NT2/D1 (cell line): ENCODE data around the gene HSD17B2.
A peak's percentile ranks its signal among the peaks of the same experiment; 100 is the strongest.

Experiments used
- DNase-seq: peaks from one replicate; pipeline ENCODE4 v3.0.0-alpha.2; 2011; ENCODE audit warnings: low read depth, low spot score
- H3K27me3 ChIP-seq: 2 replicates; pipeline ENCODE4 v1.6.0; 2011; ENCODE audit warnings: mild to moderate bottlenecking; ENCODE audit not compliant: insufficient read length, insufficient read depth
- H3K36me3 ChIP-seq: 2 replicates; pipeline ENCODE4 v1.6.1; 2011; ENCODE audit warnings: mild to moderate bottlenecking, low read length, mixed read lengths; ENCODE audit not compliant: insufficient read depth, insufficient read length
- H3K4me1 ChIP-seq: 2 replicates; pipeline ENCODE4 v1.5.1; 2011; ENCODE audit not compliant: insufficient read depth, insufficient read length
- H3K4me3 ChIP-seq: 2 replicates; pipeline ENCODE4 v1.5.1; 2011; ENCODE audit warnings: low read depth; ENCODE audit not compliant: insufficient read length
- H3K9ac ChIP-seq: 2 replicates; pipeline ENCODE4 v1.6.0; 2011; ENCODE audit warnings: low read depth; ENCODE audit not compliant: insufficient read length
- H3K9me3 ChIP-seq: 2 replicates; pipeline ENCODE4 v1.5.1; 2011; ENCODE audit warnings: mild to moderate bottlenecking, low read length; ENCODE audit not compliant: insufficient read depth
- SUZ12 ChIP-seq: IDR thresholded peaks from 2 replicates; pipeline ENCODE4 v1.6.1; 2011; ENCODE audit not compliant: insufficient read length, insufficient read depth; ENCODE audit errors: extremely low read depth
- YY1 ChIP-seq: IDR thresholded peaks from 2 replicates; pipeline ENCODE4 v1.6.1; 2011; ENCODE audit not compliant: insufficient read length, insufficient read depth
- ZNF274 ChIP-seq: IDR thresholded peaks from 2 replicates; pipeline ENCODE4 v1.6.1; 2011; ENCODE audit warnings: mild to moderate bottlenecking, low read depth, low read length

HSD17B2 gene

DNA sequence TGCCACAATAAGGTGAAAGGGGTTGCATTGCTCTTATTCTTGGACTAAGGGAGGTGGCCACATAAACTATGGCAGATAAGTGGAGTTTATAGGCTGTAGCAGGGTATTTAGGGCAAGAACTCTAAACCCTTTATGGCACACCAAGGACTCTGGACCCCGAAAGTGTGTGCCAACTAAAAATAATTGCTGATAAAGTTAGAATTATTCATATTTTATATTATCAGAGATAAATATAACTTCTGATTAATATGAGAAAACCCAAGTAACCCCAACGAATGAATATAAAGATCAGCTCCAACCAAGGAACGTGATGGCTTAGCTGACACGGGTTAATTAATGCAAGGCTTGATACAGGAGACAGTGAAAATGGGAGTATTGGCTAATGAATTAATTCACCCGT is 15.0 kb upstream of the HSD17B2 start:
- Histone ChIP-seq H3K36me3 (no peaks in the 10 kb centered on the region), H3K27me3 (no peaks in the 10 kb centered on the region), H3K9me3 (peaks cover 6% of the 10 kb centered on the region; the same call in 1 of the 2 replicates), H3K4me3 (no peak overlapping the region), H3K4me1 (no peaks in the 10 kb centered on the region), H3K9ac (no peak overlapping the region)
- no peak for DNase-seq
- TF ChIP-seq SUZ12 = no peak
- TF ChIP-seq YY1 = no peak
- no peak for TF ChIP-seq ZNF274

DNA sequence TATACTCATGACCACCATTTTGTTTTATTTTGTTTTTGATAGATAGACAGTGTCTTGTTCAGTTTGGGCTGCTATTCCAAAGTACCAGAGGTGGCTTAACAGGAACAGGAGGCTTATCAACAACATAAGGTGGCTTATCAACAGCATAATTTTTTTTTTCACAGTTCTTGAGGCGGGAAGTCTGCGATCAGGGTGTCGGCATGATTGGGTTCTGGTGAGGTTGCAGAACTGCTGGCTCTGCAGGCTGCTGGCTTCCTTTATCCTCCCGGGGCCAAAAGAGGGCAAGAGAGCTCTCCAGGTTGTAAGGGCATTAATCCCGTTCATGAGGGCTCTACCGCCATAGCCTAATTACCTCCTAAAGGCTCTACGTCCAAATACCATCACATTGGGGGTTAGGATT is 11.8 kb upstream of the HSD17B2 start:
- no peaks in the 10 kb centered on the region for H3K36me3 ChIP-seq
- TF ChIP-seq YY1 = no peak
- no peak for TF ChIP-seq ZNF274
- no peak for TF ChIP-seq SUZ12
- H3K27me3 ChIP-seq = no peaks in the 10 kb centered on the region
- no peaks in the 10 kb centered on the region for H3K9me3 ChIP-seq
- no peak for DNase-seq
- no peak overlapping the region for H3K4me3 ChIP-seq
- H3K4me1 ChIP-seq = no peaks in the 10 kb centered on the region
- no peak overlapping the region for H3K9ac ChIP-seq

GRCh38 chr16:82024316-82024715 is 10.7 kb upstream of the HSD17B2 start:
- Histone ChIP-seq H3K36me3 (no peaks in the 10 kb centered on the region), H3K4me3 (no peak overlapping the region), H3K27me3 (no peaks in the 10 kb centered on the region), H3K9me3 (no peaks in the 10 kb centered on the region), H3K4me1 (no peaks in the 10 kb centered on the region), H3K9ac (no peak overlapping the region)
- no peak for DNase-seq
- no peak for TF ChIP-seq YY1
- no peak for TF ChIP-seq ZNF274
- TF ChIP-seq SUZ12 = no peak

DNA sequence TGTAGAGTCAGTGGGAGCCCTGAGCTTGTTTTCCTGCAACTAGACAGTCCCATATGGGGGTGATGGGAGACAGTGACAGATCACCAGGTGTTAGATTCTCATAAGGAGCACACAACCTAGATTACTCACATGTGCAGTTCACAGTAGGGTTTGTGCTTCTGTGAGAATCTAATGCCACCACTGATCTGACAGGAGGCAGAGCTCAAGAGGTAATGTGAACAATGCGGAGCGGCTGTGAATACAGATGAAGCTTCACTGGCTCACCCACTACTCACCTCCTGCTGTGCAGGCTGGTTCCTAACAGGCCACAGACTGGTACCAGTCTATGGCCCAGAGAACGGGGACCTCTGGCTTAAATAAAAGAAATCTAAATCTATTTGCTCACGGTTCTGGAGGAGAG is 10.2 kb upstream of the HSD17B2 start:
- Histone ChIP-seq H3K4me3 (no peak overlapping the region), H3K27me3 (no peaks in the 10 kb centered on the region)

DNA sequence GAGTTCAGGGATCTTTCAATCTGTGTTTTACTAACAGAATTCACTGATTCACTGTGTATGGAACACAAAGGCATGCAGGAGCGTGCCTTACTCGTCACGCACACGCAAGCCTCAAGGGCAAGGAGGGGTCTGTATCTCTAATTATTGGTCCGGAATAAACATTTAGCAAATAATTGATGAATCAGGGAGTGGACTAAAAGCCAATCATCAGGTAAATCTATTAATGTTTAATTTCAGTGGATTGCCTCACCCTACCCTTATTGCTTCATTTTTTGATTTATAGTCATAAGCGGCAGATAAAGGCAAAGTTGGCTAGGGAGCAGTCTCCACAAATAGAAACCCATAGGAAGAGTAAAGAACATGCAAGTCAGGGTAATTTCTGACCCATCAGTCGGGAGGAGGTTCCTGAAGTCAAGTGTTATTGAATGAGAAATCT is 7.4 kb upstream of the HSD17B2 start:
- DNase-seq = no peak
- H3K4me3 ChIP-seq = no peak overlapping the region
- no peaks in the 10 kb centered on the region for H3K36me3 ChIP-seq
- H3K9ac ChIP-seq = no peak overlapping the region
- TF ChIP-seq SUZ12 (no peak), YY1 (no peak), ZNF274 (no peak)
- no peaks in the 10 kb centered on the region for H3K9me3 ChIP-seq
- no peaks in the 10 kb centered on the region for H3K27me3 ChIP-seq
- H3K4me1 ChIP-seq = no peaks in the 10 kb centered on the region

More for the DNA sequence above, 10.2 kb upstream of the HSD17B2 start:
- H3K4me1 ChIP-seq = no peaks in the 10 kb centered on the region
- H3K9ac ChIP-seq = no peak overlapping the region
- no peaks in the 10 kb centered on the region for H3K9me3 ChIP-seq
- DNase-seq = no peak
- TF ChIP-seq YY1 = no peak
- H3K36me3 ChIP-seq = no peaks in the 10 kb centered on the region

- H3K9me3 ChIP-seq = no peaks in the 10 kb centered on the region
- no peak for TF ChIP-seq SUZ12
- no peak for TF ChIP-seq YY1
- TF ChIP-seq ZNF274 = no peak
- H3K27me3 ChIP-seq = no peaks in the 10 kb centered on the region
- no peaks in the 10 kb centered on the region for H3K4me1 ChIP-seq
- H3K36me3 ChIP-seq = no peaks in the 10 kb centered on the region
- no peak overlapping the region for H3K4me3 ChIP-seq
- H3K9ac ChIP-seq = no peak overlapping the region
- peak; percentile 55 for DNase-seq
These were observed 3.7 kb upstream of the HSD17B2 start for GRCh38 chr16:82031116-82032084.

- no peak for DNase-seq
- no peak overlapping the region for H3K9ac ChIP-seq
- no peaks in the 10 kb centered on the region for H3K36me3 ChIP-seq
- TF ChIP-seq SUZ12 (no peak), YY1 (no peak), ZNF274 (no peak)
- H3K27me3 ChIP-seq = no peaks in the 10 kb centered on the region
- no peaks in the 10 kb centered on the region for H3K9me3 ChIP-seq
- H3K4me1 ChIP-seq = no peaks in the 10 kb centered on the region
- no peak overlapping the region for H3K4me3 ChIP-seq
These were observed 2.0 kb upstream of the HSD17B2 start for GRCh38 chr16:82033006-82033405.
